ENCODE results near the gene SERPINE3. TPM values are rescaled to one million over a fixed set of nuclear protein-coding genes. Genes with fewer than 3 reads are reported as not detected.

Gene SERPINE3
- total and polyA plus RNA-seq, 4 donors = 0.63 TPM; not detected in 3

GRCh38 chr13:51332566-51333361 is 6.7 kb upstream of the SERPINE3 start:
- no peaks in the 10 kb centered on the region for H3K36me3 ChIP-seq (ENCODE audit: control insufficient read depth in 4 of 4, insufficient read depth in 3 of 4, low read depth in 1 of 4, low read length in 3 of 4)
- WGBS = 84% methylated on average over 2 of the region's 2 CpGs
- no peaks in the 10 kb centered on the region for H3K9me3 ChIP-seq (ENCODE audit: control insufficient read depth in 4 of 4, low read length in 3 of 4)
- H3K4me1 ChIP-seq (ENCODE audit: control insufficient read depth in 4 of 4, insufficient read depth in 4 of 4, low read length in 3 of 4) = no peaks in the 10 kb centered on the region
- H3K27ac ChIP-seq (ENCODE audit: low read depth in 1 of 2, low read length in 2 of 2) = no peak overlapping the region
- no peak overlapping the region for H3K4me3 ChIP-seq (ENCODE audit: low read depth in 1 of 3, low read length in 3 of 3)
- no peak overlapping the region for H3K9ac ChIP-seq (ENCODE audit: low read depth in 1 of 2, low read length in 2 of 2)
- DNase-seq (ENCODE audit: low spot score) = no peak
- H3K27me3 ChIP-seq (ENCODE audit: control insufficient read depth in 4 of 4, insufficient read depth in 4 of 4, low read length in 3 of 4) = no peaks in the 10 kb centered on the region
- TF ChIP-seq, protein P1, sequence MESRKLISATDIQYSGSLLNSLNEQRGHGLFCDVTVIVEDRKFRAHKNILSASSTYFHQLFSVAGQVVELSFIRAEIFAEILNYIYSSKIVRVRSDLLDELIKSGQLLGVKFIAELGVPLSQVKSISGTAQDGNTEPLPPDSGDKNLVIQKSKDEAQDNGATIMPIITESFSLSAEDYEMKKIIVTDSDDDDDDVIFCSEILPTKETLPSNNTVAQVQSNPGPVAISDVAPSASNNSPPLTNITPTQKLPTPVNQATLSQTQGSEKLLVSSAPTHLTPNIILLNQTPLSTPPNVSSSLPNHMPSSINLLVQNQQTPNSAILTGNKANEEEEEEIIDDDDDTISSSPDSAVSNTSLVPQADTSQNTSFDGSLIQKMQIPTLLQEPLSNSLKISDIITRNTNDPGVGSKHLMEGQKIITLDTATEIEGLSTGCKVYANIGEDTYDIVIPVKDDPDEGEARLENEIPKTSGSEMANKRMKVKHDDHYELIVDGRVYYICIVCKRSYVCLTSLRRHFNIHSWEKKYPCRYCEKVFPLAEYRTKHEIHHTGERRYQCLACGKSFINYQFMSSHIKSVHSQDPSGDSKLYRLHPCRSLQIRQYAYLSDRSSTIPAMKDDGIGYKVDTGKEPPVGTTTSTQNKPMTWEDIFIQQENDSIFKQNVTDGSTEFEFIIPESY (IDR thresholded peaks at IDR 0.05) = no peak
- TF ChIP-seq RAD21 (IDR thresholded peaks at IDR 0.05) = no peak
- no peak for TF ChIP-seq RXRA (IDR thresholded peaks at IDR 0.05)
- TF ChIP-seq FOXA2 (IDR thresholded peaks at IDR 0.05) = no peak
- no peak for TF ChIP-seq SP1 (IDR thresholded peaks at IDR 0.05)
- TF ChIP-seq CTCF (IDR thresholded peaks at IDR 0.05; ENCODE audit: low read depth, low read length, missing input control) = no peak
- no peak for TF ChIP-seq NR2F2 (IDR thresholded peaks at IDR 0.05)
- no peak for TF ChIP-seq FOXA1 (IDR thresholded peaks at IDR 0.05)
- TF ChIP-seq HNF4G (IDR thresholded peaks at IDR 0.05) = no peak
- TF ChIP-seq, protein P2, sequence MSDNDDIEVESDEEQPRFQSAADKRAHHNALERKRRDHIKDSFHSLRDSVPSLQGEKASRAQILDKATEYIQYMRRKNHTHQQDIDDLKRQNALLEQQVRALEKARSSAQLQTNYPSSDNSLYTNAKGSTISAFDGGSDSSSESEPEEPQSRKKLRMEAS (IDR thresholded peaks at IDR 0.05) = no peak
- TF ChIP-seq GABPA (IDR thresholded peaks at IDR 0.05 in 1 of 2, conservative IDR thresholded peaks at IDR 0.05 in 1 of 2) = no peak

DNA sequence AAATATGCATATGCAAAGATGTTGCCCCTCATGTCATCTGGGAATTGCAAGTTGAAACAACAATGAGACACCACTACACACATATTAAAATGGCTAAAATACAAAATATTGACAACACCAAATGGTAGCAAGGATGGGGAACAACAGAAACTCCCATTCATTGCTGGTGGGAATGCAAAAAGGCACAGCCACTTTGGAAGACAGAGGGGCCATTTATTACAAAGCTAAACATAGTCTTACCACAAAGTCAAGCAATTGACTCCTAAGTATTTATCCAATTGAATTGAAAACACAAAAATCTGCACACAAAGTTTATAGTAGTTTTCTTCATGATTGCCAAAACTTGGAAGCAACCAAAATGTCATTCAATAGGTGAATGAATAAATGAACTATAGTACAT is 6.1 kb upstream of the SERPINE3 start:
- Histone ChIP-seq H3K36me3 (ENCODE audit: control insufficient read depth in 4 of 4, insufficient read depth in 3 of 4, low read depth in 1 of 4, low read length in 3 of 4) (no peaks in the 10 kb centered on the region), H3K9me3 (ENCODE audit: control insufficient read depth in 4 of 4, low read length in 3 of 4) (no peaks in the 10 kb centered on the region), H3K9ac (ENCODE audit: low read depth in 1 of 2, low read length in 2 of 2) (no peak overlapping the region), H3K27me3 (ENCODE audit: control insufficient read depth in 4 of 4, insufficient read depth in 4 of 4, low read length in 3 of 4) (no peaks in the 10 kb centered on the region), H3K27ac (ENCODE audit: low read depth in 1 of 2, low read length in 2 of 2) (no peak overlapping the region), H3K4me3 (ENCODE audit: low read depth in 1 of 3, low read length in 3 of 3) (no peak overlapping the region), H3K4me1 (ENCODE audit: control insufficient read depth in 4 of 4, insufficient read depth in 4 of 4, low read length in 3 of 4) (no peaks in the 10 kb centered on the region)
- DNase-seq (ENCODE audit: low spot score) = no peak
- no peak for TF ChIP-seq FOXA2 (IDR thresholded peaks at IDR 0.05)
- no peak for TF ChIP-seq HNF4A (conservative IDR thresholded peaks at IDR 0.05)
- TF ChIP-seq RXRA (IDR thresholded peaks at IDR 0.05) = no peak
- TF ChIP-seq, protein P1 (IDR thresholded peaks at IDR 0.05) = no peak
- no peak for TF ChIP-seq CTCF (IDR thresholded peaks at IDR 0.05; ENCODE audit: low read depth, low read length, missing input control)
- TF ChIP-seq NR2F2 (IDR thresholded peaks at IDR 0.05) = no peak
